Measurements from ENCODE around the gene FOCAD. TPM values are rescaled to one million over a fixed set of nuclear protein-coding genes. Genes with fewer than 3 reads are reported as not detected.
"Not testable (repeated sequence)": the region's sequence is repeated elsewhere in the genome, so short reads cannot be mapped to it uniquely, and the experiment has no call there.

Gene FOCAD
- total and polyA plus RNA-seq, 10 of the 15 experiments (the other 5 are each of a cell fraction or from before 2014, with no cell fraction given): 13.7 to 93.0 (median 41.8) TPM

DNA sequence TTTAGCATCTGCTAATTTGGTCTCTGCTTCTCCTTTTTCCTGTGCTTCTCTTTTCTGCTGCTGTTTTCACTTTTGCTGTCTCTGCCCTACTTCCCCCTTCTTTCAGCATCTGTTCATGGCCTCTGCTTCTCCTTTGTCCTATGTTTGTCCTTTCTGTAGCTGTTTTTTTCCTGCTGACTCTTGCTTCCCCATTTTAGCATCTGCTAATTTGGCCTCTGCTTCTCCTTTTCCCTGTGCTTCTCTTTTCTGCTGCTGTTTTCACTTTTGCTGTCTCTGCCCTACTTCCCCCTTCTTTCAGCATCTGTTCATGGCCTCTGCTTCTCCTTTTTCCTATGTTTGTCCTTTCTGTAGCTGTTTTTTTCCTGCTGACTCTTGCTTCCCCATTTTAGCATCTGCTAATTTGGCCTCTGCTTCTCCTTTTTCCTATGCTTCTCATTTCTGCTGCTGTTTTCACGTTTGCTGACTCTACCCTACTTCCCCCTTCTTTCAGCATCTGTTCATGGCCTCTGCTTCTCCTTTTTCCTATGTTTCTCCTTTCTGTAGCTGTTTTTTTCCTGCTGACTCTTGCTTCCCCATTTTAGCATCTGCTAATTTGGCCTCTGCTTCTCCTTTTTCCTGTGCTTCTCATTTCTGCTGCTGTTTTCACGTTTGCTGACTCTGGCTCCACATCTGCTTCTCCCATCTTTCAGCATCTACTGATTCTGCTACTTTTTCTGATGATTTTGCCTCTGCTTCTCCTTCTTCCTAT is 290.3 kb downstream of the FOCAD start:
- H2AFZ ChIP-seq (ENCODE audit: control insufficient read depth, low read depth, low read length); H3K4me2 ChIP-seq (ENCODE audit: control insufficient read depth, insufficient read depth); RAD21 ChIA-PET (ENCODE audit: unreplicated experiment); H3K79me2 ChIP-seq (ENCODE audit: control insufficient read depth, insufficient read depth, low read length); intact Hi-C loops (cut with micrococcal nuclease; ENCODE audit: unreplicated experiment); CTCF ChIA-PET; H3K27me3 ChIP-seq (replicated peaks in 1 of 2; ENCODE audit: control insufficient read depth in 2 of 2, insufficient read depth in 2 of 2, low read length in 1 of 2); BruUV-seq (replicated peaks); POLR2A ChIA-PET; FAIRE-seq; H3K4me3 ChIP-seq; H3K9me3 ChIP-seq (replicated peaks; ENCODE audit: control insufficient read depth, insufficient read depth, low read length); DNase-seq (ENCODE audit: low read depth, low spot score); H3K9ac ChIP-seq (ENCODE audit: control insufficient read depth, insufficient read depth, low read length); H3K36me3 ChIP-seq (ENCODE audit: control insufficient read depth in 2 of 2, insufficient read depth in 2 of 2, low read length in 1 of 2); in situ Hi-C loops (cut with MboI); H3K27ac ChIP-seq (ENCODE audit: control insufficient read depth, insufficient read depth); ATAC-seq; H4K20me1 ChIP-seq (ENCODE audit: control insufficient read depth, insufficient read depth); H3K4me1 ChIP-seq (ENCODE audit: control insufficient read depth, insufficient read depth, low read length): not testable (repeated sequence)
- peak in 1 of 2 experiments; percentile 26; a peak in 1 of 4 replicates for TF ChIP-seq ETV6 (conservative IDR thresholded peaks at IDR 0.05 in 1 of 2, IDR thresholded peaks at IDR 0.05 in 1 of 2; ENCODE audit: borderline replicate concordance in 1 of 2, low read depth in 1 of 2)
- 46% methylated on average over 2 of the region's 2 CpGs for WGBS (ENCODE audit: insufficient coverage, insufficient replicate concordance, low lambda C conversion rate, missing lambda C conversion rate)
- SMC1A ChIA-PET (ENCODE audit: uncharacterized antibody, unreplicated experiment): interaction anchor here (0.7 kb wide), 1 partner anchor 27 kb away, joined by 3 read pairs; no protein-coding TSS in a partner anchor

DNA sequence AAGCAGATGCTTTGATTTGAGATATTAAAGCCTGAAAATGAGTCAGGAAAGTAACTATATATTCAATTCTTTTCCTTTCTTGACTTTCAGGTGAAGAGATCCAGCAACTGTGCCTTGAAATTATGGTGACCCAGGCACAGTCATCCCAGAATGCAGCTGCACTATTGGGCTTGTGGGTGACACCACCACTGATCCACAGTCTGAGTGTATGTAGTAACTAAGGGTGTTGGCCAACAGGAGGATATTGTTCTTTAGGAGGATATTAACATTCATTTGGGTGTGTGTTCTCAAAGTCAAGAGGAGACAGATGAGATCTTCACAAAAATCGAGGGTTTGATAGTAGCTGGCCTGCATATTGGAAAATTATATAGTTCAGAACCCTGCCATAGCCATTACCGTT is 294.2 kb downstream of the FOCAD start:
- peaks cover 2 to 16% of the 10 kb centered on the region in 2 experiments; a peak in 3 of 4 replicates for H3K36me3 ChIP-seq (ENCODE audit: control insufficient read depth in 2 of 2, insufficient read depth in 2 of 2, low read length in 1 of 2)
- H3K4me2 ChIP-seq (ENCODE audit: control insufficient read depth, insufficient read depth): no peak overlapping the region
- WGBS (ENCODE audit: insufficient coverage, insufficient replicate concordance, low lambda C conversion rate, missing lambda C conversion rate): 73% methylated on average over 2 of the region's 2 CpGs
- no peaks in the 10 kb centered on the region for H3K27me3 ChIP-seq (replicated peaks in 1 of 2; ENCODE audit: control insufficient read depth in 2 of 2, insufficient read depth in 2 of 2, low read length in 1 of 2)
- ChIA-PET RAD21 (ENCODE audit: unreplicated experiment) (no interaction called here), POLR2A (no interaction called here), SMC1A (ENCODE audit: uncharacterized antibody, unreplicated experiment) (interaction anchor here (0.6 to 3.9 kb wide), 3 partner anchors 11 to 625 kb away, joined by 3 to 17 read pairs (median 3); no protein-coding TSS in a partner anchor), CTCF (interaction anchor here (0.8 kb wide), 1 partner anchor 19 kb away, joined by 4 read pairs; no protein-coding TSS in a partner anchor)
- ATAC-seq (no peak), DNase-seq (ENCODE audit: low read depth, low spot score) (no peak), FAIRE-seq (no peak)
- peaks cover 10% of the 10 kb centered on the region for H3K4me1 ChIP-seq (ENCODE audit: control insufficient read depth, insufficient read depth, low read length)
- H3K9me3 ChIP-seq (replicated peaks; ENCODE audit: control insufficient read depth, insufficient read depth, low read length): no peaks in the 10 kb centered on the region; the same call in 2 of the 3 replicates
- in situ Hi-C loops (cut with MboI): no loop called here
- no peak overlapping the region for H3K4me3 ChIP-seq
- no peaks in the 10 kb centered on the region for H3K79me2 ChIP-seq (ENCODE audit: control insufficient read depth, insufficient read depth, low read length)
- H4K20me1 ChIP-seq (ENCODE audit: control insufficient read depth, insufficient read depth): no peaks in the 10 kb centered on the region
- intact Hi-C loops (cut with micrococcal nuclease; ENCODE audit: unreplicated experiment): no loop called here
- H2AFZ ChIP-seq (ENCODE audit: control insufficient read depth, low read depth, low read length): no peak overlapping the region
- BruUV-seq (replicated peaks): no TSS peak
- no peak overlapping the region for H3K27ac ChIP-seq (ENCODE audit: control insufficient read depth, insufficient read depth)
- no peak overlapping the region for H3K9ac ChIP-seq (ENCODE audit: control insufficient read depth, insufficient read depth, low read length)
- TF ChIP-seq TBL1XR1 (IDR thresholded peaks at IDR 0.05; ENCODE audit: low read depth, low read length) (no peak), SMARCA5 (IDR thresholded peaks at IDR 0.05) (no peak), IRF4 (IDR thresholded peaks at IDR 0.05; ENCODE audit: low read depth, low read length) (no peak), HDAC2 (IDR thresholded peaks at IDR 0.05) (no peak), IKZF2 (IDR thresholded peaks at IDR 0.05) (no peak), PAX8 (IDR thresholded peaks at IDR 0.05) (no peak), ZNF384 (IDR thresholded peaks at IDR 0.05; ENCODE audit: borderline replicate concordance, low read depth, low read length) (no peak)
- TF ChIP-seq, protein P1, sequence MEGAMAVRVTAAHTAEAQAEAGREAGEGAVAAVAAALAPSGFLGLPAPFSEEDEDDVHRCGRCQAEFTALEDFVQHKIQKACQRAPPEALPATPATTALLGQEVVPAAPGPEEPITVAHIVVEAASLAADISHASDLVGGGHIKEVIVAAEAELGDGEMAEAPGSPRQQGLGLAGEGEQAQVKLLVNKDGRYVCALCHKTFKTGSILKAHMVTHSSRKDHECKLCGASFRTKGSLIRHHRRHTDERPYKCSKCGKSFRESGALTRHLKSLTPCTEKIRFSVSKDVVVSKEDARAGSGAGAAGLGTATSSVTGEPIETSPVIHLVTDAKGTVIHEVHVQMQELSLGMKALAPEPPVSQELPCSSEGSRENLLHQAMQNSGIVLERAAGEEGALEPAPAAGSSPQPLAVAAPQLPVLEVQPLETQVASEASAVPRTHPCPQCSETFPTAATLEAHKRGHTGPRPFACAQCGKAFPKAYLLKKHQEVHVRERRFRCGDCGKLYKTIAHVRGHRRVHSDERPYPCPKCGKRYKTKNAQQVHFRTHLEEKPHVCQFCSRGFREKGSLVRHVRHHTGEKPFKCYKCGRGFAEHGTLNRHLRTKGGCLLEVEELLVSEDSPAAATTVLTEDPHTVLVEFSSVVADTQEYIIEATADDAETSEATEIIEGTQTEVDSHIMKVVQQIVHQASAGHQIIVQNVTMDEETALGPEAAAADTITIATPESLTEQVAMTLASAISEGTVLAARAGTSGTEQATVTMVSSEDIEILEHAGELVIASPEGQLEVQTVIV (IDR thresholded peaks at IDR 0.05; ENCODE audit: borderline replicate concordance, partially characterized antibody): no peak
- TF ChIP-seq, protein P2, sequence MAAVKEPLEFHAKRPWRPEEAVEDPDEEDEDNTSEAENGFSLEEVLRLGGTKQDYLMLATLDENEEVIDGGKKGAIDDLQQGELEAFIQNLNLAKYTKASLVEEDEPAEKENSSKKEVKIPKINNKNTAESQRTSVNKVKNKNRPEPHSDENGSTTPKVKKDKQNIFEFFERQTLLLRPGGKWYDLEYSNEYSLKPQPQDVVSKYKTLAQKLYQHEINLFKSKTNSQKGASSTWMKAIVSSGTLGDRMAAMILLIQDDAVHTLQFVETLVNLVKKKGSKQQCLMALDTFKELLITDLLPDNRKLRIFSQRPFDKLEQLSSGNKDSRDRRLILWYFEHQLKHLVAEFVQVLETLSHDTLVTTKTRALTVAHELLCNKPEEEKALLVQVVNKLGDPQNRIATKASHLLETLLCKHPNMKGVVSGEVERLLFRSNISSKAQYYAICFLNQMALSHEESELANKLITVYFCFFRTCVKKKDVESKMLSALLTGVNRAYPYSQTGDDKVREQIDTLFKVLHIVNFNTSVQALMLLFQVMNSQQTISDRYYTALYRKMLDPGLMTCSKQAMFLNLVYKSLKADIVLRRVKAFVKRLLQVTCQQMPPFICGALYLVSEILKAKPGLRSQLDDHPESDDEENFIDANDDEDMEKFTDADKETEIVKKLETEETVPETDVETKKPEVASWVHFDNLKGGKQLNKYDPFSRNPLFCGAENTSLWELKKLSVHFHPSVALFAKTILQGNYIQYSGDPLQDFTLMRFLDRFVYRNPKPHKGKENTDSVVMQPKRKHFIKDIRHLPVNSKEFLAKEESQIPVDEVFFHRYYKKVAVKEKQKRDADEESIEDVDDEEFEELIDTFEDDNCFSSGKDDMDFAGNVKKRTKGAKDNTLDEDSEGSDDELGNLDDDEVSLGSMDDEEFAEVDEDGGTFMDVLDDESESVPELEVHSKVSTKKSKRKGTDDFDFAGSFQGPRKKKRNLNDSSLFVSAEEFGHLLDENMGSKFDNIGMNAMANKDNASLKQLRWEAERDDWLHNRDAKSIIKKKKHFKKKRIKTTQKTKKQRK (IDR thresholded peaks at IDR 0.05; ENCODE audit: low read depth, low read length): no peak
